GM18498 (cell line): ENCODE results near the gene ANKDD1B.

Source experiments
- ATAC-seq: cut with Tn5 transposase; IDR thresholded peaks from one replicate; pipeline ENCODE4 v1.9.1; 2021; ENCODE audit warnings: mild to moderate bottlenecking, moderate library complexity; ENCODE audit not compliant: unreplicated experiment

The ANKDD1B gene

GRCh38 chr5:75616371-75616881 is 5.2 kb downstream of the ANKDD1B start:
- ATAC-seq, result no peak

- ATAC-seq, result no peak
Measured at GRCh38 chr5:75616971-75617621, 5.8 kb downstream of the ANKDD1B start.

GRCh38 chr5:75617736-75618352 is 6.6 kb downstream of the ANKDD1B start:
- no peak for ATAC-seq

DNA sequence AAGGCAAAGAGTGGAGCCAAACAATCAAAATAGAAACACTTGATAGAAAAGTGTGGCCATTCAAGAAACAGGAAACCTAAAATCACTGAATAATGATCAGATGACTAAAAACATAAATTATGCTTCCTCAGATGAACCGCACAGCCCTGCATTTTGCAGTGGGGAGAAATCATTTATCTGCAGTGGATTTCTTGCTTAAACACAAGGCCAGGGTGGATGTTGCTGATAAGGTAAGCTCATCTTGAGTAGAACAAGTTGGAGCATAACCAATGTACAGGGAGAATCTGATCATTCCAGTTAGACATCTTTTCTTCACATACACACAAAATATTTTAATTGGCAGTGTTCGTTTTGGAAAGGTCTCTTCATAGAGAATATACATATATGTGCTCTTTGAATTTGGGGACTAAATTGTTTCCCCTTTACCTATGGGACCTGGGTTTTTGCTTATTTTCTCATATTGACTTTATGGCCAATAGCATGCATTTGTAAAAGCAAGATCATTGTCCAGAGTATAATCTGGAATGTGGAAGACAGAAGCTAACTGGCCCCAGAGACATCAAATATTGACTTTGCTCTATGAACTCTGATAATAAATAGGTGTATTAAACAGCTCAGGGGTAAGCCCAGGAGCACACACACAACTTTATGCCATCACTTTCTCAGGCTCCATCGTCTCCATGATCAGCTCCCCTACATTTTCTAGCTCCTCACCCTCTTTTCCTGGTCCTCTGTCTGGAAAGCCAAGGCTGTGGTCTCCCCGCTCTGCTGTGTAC is 9.1 kb downstream of the ANKDD1B start:
- no peak for ATAC-seq

- ATAC-seq, result no peak
Measured at GRCh38 chr5:75622564-75622963, 11.3 kb downstream of the ANKDD1B start.

DNA sequence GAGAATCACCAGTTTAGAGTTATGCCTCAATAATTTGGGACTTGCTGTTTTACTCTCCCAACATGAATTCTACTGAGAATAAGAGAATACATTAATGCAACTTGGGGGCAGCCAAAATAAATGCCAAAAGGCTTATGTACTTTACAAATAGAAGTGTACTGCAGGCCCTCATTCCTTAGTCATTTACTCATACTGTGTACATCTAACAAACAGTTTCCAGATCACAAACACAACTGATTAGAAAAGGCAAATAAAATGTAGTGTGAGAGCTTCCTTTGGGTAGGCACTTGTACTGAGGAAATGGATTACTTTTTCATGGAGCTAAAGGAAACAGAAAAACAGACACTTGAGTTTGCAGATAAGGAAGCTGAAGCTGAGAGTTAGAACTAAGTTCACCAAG is 12.6 kb downstream of the ANKDD1B start:
- ATAC-seq, result no peak

DNA sequence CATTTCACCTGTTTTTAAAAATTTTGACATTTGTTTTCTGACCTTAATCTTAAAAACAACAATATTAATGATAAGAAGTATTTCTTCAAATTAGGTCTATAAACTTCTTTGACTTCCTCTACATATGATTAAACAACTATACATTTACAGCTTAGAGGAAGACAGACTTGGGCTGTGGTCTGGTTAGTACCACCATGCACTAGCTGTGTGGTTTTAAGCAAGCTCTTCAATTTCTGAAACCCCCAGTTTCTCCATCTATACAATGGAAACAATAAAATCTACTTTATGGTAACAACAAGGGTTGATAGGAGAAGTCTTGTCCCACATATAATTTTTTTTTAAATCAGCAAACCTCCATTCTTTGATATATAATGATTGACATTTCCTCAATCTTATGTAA is 15.7 kb downstream of the ANKDD1B start:
- ATAC-seq, result no peak

DNA sequence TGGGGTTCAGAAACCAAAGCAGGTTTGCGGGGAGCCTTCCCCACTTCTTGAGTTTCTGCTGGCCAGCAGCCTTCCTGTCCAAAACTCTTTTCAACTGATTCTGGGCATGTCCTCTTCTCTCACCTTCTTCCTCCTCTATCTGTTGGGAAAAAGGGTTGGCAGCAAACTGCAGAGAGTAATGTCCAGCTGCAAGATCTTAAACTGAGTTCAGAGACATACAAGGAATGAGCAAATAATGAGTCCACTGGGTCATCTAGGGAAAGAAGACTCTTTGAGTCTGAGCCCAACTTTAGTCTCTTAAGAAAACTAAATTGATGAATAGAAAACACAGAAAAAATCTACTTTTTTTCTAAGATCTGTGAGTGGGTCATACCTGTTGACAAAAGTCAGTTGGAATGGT is 16.5 kb downstream of the ANKDD1B start:
- ATAC-seq, result no peak

GRCh38 chr5:75630875-75631274 is 19.6 kb downstream of the ANKDD1B start:
- no peak for ATAC-seq

DNA sequence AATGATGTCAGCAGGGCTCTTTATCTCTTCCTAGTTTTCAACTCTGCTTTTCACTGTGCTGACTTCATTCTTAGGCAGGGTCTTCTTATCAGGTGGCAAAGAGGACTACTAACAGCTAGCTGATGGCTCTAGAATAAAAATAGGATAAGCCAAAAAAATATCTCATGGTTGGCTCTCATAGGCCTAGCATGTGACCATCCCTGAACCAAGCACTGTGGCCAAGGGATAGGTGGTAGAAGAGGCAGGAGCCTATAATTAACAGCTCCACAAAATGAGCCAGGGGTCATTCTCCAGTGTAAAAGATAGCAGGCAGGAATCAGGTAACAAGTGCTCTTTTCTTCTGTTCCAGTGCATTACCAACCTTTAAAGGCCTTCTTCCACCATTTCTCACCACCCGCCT is 21.1 kb downstream of the ANKDD1B start:
- no peak for ATAC-seq

GRCh38 chr5:75637949-75638348 is 26.7 kb downstream of the ANKDD1B start:
- ATAC-seq, result no peak

GRCh38 chr5:75639535-75640311 is 28.5 kb downstream of the ANKDD1B start:
- ATAC-seq, result no peak

- ATAC-seq, result no peak
Measured at GRCh38 chr5:75640395-75640794, 29.1 kb downstream of the ANKDD1B start.

GRCh38 chr5:75640826-75641225 is 29.6 kb downstream of the ANKDD1B start:
- ATAC-seq, result no peak

DNA sequence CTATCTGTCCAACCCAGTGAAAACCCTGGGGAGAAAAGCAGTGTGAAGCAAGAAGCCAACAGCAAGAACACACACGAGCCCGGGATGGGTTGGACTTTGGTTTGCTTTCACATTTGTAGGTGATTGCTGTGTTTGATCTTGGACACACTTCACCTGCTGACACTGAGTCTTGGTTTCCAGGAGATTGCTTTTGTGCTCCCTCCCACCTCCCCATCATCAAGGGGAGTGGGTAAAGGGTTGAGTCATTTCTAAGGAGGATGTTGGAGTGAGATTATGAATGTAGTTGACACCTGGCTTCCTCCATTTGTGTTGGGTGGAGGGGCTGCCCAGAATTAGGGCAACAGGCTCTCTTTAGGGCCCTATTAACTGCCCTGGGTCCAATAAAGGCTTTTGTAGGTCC is 37.5 kb downstream of the ANKDD1B start:
- no peak for ATAC-seq

DNA sequence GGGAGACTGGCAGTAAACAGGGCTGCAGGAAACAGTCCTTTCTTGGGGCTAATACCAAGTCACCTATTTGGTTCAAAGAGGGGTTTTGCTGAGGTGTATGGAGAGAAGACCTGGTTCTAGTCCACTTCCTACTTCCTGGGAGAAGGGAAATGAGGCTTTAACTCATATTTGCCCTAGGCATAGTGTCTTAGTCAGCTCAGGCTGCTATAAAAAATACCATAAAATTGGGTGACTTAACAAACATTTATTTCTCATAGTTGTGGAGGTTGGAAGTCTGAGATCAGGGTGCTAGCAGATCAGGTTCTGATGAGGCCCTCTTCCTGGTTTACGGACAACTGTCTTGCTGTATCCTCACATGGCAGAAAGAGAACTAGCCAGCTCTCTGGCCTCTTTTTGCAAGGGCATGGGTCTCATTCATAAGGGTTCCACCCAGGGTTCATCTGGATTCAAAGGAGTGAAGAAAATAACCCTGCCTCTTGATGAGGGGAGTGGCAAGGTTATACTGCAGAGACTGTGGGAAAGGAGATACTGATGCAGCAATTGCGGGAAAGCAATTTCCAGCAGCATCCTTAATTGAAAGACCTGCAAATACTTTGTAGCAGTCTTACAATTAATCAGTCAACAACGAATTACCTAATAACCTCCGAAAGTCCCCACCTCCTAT is 40.5 kb downstream of the ANKDD1B start:
- no peak for ATAC-seq

DNA sequence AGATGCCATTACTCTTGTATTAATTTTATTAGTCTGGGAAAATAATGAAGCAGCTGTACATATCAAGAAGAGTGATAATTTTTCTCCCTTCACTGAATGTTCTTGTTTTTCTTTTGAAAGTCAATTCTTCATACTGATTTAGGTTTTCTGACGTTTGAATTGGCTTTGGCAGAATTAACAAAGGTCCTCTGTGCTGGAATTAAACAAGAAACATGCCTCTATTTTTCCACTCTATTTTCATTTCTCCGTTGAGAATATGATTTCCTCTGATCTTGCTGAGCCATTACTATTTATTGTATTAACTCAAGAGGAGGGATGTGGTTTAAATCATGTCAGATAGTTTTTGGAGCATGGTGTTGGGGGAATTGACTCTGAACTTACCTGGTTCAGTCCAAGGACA is 42.3 kb downstream of the ANKDD1B start:
- ATAC-seq, result no peak

DNA sequence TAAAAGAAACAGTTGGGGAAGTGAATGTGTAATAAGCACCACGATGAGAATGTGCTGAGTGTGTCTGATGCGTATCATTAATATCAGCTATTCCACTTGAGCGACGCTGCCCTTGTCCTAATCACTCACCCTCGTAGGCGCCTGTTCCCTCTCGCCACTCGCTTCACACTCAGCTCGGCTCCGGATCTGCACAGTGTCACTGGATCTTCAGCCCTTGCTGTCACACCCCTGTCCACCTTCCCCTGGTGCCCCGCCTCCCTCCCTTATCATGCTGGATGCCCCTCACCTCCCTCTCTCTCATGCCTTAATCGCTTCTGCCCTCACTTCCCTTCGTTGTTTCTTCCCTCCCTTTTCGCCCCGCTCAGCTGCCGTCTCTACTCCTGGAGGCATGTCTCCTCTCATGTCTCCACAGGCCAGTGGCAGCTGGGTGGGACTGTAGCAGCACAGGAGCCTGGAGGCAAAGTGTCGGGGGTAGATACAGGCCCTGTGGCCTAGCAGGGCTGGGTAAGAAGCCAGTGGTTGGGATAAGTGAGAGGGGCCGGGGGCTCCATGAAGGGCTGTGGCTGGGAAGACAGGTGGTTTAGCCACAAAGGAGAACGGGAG is 43.5 kb downstream of the ANKDD1B start:
- ATAC-seq, result no peak

DNA sequence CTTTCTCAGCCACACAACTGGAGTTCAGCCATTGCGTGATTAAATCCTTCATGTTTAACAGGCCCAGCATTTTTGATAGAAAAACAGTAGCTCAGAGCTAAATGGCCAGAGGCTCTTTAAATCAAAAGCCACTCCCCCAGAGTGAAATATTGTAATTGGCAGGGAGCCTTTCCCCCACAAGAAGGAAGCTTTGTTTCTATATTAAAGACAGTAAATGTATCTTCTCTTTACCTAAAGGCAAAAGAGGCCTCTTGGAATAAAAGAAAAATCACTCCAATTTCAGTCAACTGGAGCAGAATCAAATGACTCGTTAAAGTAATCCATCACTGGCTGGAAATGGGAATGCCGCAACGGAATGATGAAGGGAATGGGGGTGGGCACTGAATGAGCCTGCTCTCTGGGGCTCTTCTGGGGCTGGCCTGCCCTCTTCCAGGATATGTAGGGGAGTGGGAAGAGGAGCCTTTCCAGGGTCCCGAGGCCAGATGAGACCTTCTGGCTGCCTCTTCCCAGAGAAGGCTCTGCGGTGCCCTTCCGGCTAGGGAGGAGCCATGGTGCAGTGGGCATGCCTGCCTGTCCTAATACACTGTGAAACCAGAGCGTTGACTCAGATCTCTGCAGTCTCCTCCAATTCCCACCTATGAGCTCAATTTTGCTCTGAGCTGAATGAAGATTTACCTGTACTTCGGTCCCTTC is 45.2 kb downstream of the ANKDD1B start:
- ATAC-seq, result no peak
